ENCODE results near the gene ARHGEF28. TPM values are rescaled to one million over a fixed set of nuclear protein-coding genes. Genes with fewer than 3 reads are reported as not detected.

ARHGEF28 gene
- total RNA-seq, 1 experiment from 2014 or later = 6.1 TPM

DNA sequence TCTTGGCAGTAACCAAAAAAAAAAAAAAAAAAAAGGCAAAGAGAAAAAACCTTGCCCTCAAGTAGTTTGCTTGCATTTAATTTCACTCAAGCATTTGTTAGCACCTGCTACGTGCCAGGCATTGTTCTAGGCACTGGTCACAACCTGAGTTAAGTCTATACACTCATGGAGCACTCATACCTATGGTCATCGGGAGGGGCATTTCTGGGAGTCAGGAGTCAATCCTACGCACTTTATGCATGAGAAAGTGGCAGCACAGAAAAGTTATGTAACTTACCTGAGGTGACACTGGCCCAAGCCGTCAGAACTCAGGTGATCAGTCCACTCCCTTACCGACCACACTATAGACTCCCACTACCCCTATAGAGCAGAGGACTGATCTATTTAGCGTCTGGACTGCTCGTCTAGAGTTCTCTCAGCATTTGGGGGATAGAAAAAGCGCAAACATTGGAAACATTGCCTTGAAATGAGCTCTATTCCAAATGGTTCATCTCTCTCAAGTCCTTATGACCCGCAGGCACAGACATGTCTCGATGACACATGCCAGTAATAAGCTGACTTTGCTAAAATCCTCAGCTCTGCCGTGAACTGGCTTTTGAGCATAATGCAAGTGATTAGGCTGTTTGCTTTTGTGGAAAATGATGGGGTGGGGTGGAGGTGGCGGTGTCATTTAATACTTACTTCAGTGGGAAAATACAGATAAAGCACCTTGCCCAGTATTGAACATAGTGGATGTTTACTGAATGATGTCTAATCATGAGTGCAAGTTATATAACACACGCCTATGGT, 160.2 kb downstream of the ARHGEF28 start:
- Histone ChIP-seq H3K36me3 (ENCODE audit: control insufficient read depth in 1 of 2, insufficient read depth in 2 of 2, low read length in 2 of 2) (no peaks in the 10 kb centered on the region), H2AFZ (ENCODE audit: low read depth, low read length, poor library complexity, severe bottlenecking) (no peak overlapping the region), H3K27ac (ENCODE audit: low read depth, low read length) (no peak overlapping the region), H3K4me3 (replicated peaks in 1 of 2; ENCODE audit: low read depth in 1 of 2, low read length in 2 of 2) (no peak overlapping the region), H3K4me2 (ENCODE audit: low read length) (no peak overlapping the region), H3K27me3 (ENCODE audit: insufficient read depth, low read length) (no peaks in the 10 kb centered on the region), H3K9me2 (ENCODE audit: insufficient read depth) (no peaks in the 10 kb centered on the region; the same call in 1 of the 2 replicates), H4K20me1 (ENCODE audit: insufficient read depth) (no peaks in the 10 kb centered on the region), H3K4me1 (ENCODE audit: control insufficient read depth in 1 of 2, insufficient read depth in 2 of 2, low read length in 2 of 2) (no peaks in the 10 kb centered on the region), H3K9me3 (ENCODE audit: control insufficient read depth in 1 of 2, insufficient read depth in 1 of 2, low read depth in 1 of 2, low read length in 2 of 2) (no peaks in the 10 kb centered on the region), H3K9ac (ENCODE audit: low read length) (no peak overlapping the region), H3K79me2 (ENCODE audit: insufficient read depth, low read length) (no peaks in the 10 kb centered on the region)
- ATAC-seq = no peak
- DNase-seq (ENCODE audit: low read depth, low spot score) = no peak
- BruUV-seq (replicated peaks) = no TSS peak
- POLR2A ChIA-PET = no interaction called here
- CTCF ChIA-PET = no interaction called here
- TF ChIP-seq ELF1 (IDR thresholded peaks at IDR 0.05; ENCODE audit: borderline replicate concordance, low read depth) = no peak
- no peak for TF ChIP-seq TCF7L2 (IDR thresholded peaks at IDR 0.05; ENCODE audit: borderline replicate concordance, extremely low read depth, insufficient read depth, insufficient read length)
- TF ChIP-seq, protein P1, sequence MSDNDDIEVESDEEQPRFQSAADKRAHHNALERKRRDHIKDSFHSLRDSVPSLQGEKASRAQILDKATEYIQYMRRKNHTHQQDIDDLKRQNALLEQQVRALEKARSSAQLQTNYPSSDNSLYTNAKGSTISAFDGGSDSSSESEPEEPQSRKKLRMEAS (IDR thresholded peaks at IDR 0.05) = no peak
- TF ChIP-seq RAD21 (IDR thresholded peaks at IDR 0.05; ENCODE audit: low read depth) = no peak
- TF ChIP-seq, protein P2, sequence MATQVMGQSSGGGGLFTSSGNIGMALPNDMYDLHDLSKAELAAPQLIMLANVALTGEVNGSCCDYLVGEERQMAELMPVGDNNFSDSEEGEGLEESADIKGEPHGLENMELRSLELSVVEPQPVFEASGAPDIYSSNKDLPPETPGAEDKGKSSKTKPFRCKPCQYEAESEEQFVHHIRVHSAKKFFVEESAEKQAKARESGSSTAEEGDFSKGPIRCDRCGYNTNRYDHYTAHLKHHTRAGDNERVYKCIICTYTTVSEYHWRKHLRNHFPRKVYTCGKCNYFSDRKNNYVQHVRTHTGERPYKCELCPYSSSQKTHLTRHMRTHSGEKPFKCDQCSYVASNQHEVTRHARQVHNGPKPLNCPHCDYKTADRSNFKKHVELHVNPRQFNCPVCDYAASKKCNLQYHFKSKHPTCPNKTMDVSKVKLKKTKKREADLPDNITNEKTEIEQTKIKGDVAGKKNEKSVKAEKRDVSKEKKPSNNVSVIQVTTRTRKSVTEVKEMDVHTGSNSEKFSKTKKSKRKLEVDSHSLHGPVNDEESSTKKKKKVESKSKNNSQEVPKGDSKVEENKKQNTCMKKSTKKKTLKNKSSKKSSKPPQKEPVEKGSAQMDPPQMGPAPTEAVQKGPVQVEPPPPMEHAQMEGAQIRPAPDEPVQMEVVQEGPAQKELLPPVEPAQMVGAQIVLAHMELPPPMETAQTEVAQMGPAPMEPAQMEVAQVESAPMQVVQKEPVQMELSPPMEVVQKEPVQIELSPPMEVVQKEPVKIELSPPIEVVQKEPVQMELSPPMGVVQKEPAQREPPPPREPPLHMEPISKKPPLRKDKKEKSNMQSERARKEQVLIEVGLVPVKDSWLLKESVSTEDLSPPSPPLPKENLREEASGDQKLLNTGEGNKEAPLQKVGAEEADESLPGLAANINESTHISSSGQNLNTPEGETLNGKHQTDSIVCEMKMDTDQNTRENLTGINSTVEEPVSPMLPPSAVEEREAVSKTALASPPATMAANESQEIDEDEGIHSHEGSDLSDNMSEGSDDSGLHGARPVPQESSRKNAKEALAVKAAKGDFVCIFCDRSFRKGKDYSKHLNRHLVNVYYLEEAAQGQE (IDR thresholded peaks at IDR 0.05; ENCODE audit: low read depth) = no peak
- TF ChIP-seq EZH2 (IDR thresholded peaks at IDR 0.05) = no peak
- no peak for TF ChIP-seq CBX3 (IDR thresholded peaks at IDR 0.05; ENCODE audit: low read depth)
- TF ChIP-seq POLR2A (IDR thresholded peaks at IDR 0.05; ENCODE audit: borderline replicate concordance, extremely low read depth, insufficient read depth, insufficient read length) = no peak
- TF ChIP-seq SRF (IDR thresholded peaks at IDR 0.05; ENCODE audit: low read depth) = no peak
- TF ChIP-seq, protein P3, sequence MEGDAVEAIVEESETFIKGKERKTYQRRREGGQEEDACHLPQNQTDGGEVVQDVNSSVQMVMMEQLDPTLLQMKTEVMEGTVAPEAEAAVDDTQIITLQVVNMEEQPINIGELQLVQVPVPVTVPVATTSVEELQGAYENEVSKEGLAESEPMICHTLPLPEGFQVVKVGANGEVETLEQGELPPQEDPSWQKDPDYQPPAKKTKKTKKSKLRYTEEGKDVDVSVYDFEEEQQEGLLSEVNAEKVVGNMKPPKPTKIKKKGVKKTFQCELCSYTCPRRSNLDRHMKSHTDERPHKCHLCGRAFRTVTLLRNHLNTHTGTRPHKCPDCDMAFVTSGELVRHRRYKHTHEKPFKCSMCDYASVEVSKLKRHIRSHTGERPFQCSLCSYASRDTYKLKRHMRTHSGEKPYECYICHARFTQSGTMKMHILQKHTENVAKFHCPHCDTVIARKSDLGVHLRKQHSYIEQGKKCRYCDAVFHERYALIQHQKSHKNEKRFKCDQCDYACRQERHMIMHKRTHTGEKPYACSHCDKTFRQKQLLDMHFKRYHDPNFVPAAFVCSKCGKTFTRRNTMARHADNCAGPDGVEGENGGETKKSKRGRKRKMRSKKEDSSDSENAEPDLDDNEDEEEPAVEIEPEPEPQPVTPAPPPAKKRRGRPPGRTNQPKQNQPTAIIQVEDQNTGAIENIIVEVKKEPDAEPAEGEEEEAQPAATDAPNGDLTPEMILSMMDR (IDR thresholded peaks at IDR 0.05 in 2 of 3, conservative IDR thresholded peaks at IDR 0.05 in 1 of 3; ENCODE audit: borderline replicate concordance in 1 of 3, insufficient read depth in 1 of 3, low read depth in 2 of 3, low read length in 2 of 3) = no peak
- no peak for TF ChIP-seq SP1 (IDR thresholded peaks at IDR 0.05; ENCODE audit: low read depth)
- TF ChIP-seq SIN3A (IDR thresholded peaks at IDR 0.05; ENCODE audit: low read depth) = no peak
- TF ChIP-seq FOSL1 (IDR thresholded peaks at IDR 0.05; ENCODE audit: low read depth) = no peak
- TF ChIP-seq, protein P4, sequence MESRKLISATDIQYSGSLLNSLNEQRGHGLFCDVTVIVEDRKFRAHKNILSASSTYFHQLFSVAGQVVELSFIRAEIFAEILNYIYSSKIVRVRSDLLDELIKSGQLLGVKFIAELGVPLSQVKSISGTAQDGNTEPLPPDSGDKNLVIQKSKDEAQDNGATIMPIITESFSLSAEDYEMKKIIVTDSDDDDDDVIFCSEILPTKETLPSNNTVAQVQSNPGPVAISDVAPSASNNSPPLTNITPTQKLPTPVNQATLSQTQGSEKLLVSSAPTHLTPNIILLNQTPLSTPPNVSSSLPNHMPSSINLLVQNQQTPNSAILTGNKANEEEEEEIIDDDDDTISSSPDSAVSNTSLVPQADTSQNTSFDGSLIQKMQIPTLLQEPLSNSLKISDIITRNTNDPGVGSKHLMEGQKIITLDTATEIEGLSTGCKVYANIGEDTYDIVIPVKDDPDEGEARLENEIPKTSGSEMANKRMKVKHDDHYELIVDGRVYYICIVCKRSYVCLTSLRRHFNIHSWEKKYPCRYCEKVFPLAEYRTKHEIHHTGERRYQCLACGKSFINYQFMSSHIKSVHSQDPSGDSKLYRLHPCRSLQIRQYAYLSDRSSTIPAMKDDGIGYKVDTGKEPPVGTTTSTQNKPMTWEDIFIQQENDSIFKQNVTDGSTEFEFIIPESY (IDR thresholded peaks at IDR 0.05; ENCODE audit: extremely low read depth, insufficient replicate concordance, low read length) = no peak
- TF ChIP-seq YY1 (IDR thresholded peaks at IDR 0.05; ENCODE audit: extremely low read depth, insufficient replicate concordance, low read depth, low read length) = no peak
- TF ChIP-seq EZH2phosphoT487 (IDR thresholded peaks at IDR 0.05; ENCODE audit: borderline replicate concordance) = no peak
- no peak for TF ChIP-seq ZNF274 (IDR thresholded peaks at IDR 0.05; ENCODE audit: low read depth, low read length)
- TF ChIP-seq POLR2AphosphoS5 (IDR thresholded peaks at IDR 0.05; ENCODE audit: low read depth, low read length) = no peak
- intact Hi-C loops (cut with micrococcal nuclease) = no loop called here
- RAD21 ChIA-PET (ENCODE audit: low non-redundant PET in 1 of 2, low total read pairs in 2 of 2, uncharacterized antibody in 2 of 2, unreplicated experiment in 2 of 2) = no interaction called here
